Progenitor cell of endocrine pancreas (in vitro differentiated cells): ENCODE measurements around the gene MAP1S. TPM values are rescaled to one million over a fixed set of nuclear protein-coding genes. Genes with fewer than 3 reads are reported as not detected.

Source experiments
- DNase-seq: peaks from one replicate; pipeline ENCODE4 v3.0.0; 2021; ENCODE audit warnings: low spot score; ENCODE audit not compliant: unreplicated experiment
- H3K27ac Mint-ChIP-seq: 2 replicates; pipeline ENCODE4 v1.8.0; 2021; ENCODE audit warnings: mild to moderate bottlenecking, moderate library complexity, mixed read lengths
- H3K27me3 Mint-ChIP-seq: 2 replicates; pipeline ENCODE4 v1.8.0; 2021; ENCODE audit warnings: mixed read lengths
- H3K36me3 Mint-ChIP-seq: 2 replicates; pipeline ENCODE4 v1.8.0; 2022; ENCODE audit warnings: mixed read lengths; ENCODE audit not compliant: insufficient read depth
- H3K4me1 Mint-ChIP-seq: 2 replicates; pipeline ENCODE4 v1.8.0; 2021; ENCODE audit warnings: low read depth, mixed read lengths
- H3K4me3 Mint-ChIP-seq: 2 replicates; pipeline ENCODE4 v1.8.0; 2021; ENCODE audit warnings: low read depth, mild to moderate bottlenecking, moderate library complexity, mixed read lengths
- H3K9me3 Mint-ChIP-seq: 2 replicates; pipeline ENCODE4 v1.8.0; 2021; ENCODE audit warnings: low read depth, mixed read lengths
- total RNA-seq: library from RNA; stranded (reverse); gene quantifications from 2 replicates; pipeline ENCODE4 v1.2.1, GENCODE V29; 2021
- TF ChIP-seq, protein P1 (sequence below): fragments of 200-600 bp; sonication (generic); IDR thresholded peaks from one replicate; pipeline ENCODE4 v1.5.0; 2021; ENCODE audit warnings: antibody characterized with exemption, mild to moderate bottlenecking; ENCODE audit not compliant: unreplicated experiment

The MAP1S gene
- total RNA-seq, 1 donor from 2014 or later: 94.2 TPM

DNA sequence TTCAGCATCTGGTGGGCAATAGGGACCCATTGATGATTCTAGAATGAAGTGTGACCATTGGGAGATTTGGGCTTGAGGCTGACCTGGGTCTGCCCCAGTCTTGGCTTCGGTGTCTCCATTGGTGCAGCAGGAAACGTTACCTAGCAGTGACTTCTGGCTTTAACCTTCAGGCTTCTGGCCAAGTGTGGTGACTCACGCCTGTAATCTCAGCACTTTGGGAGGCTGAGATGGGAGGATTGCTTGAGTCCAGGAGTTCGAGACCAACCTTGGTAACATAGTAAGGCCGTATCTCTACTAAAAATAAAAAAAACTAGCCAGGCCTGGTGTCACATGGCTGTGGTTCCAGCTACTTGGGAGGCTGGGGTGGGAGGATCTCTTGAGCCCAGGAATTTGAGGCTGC, 39.2 kb downstream of the MAP1S start:
- Mint-ChIP-seq H3K27ac (no peak overlapping the region), H3K4me1 (no peaks in the 10 kb centered on the region), H3K4me3 (no peak overlapping the region), H3K9me3 (no peaks in the 10 kb centered on the region), H3K27me3 (no peaks in the 10 kb centered on the region), H3K36me3 (no peaks in the 10 kb centered on the region)
- no peak for DNase-seq
- TF ChIP-seq, protein P1, sequence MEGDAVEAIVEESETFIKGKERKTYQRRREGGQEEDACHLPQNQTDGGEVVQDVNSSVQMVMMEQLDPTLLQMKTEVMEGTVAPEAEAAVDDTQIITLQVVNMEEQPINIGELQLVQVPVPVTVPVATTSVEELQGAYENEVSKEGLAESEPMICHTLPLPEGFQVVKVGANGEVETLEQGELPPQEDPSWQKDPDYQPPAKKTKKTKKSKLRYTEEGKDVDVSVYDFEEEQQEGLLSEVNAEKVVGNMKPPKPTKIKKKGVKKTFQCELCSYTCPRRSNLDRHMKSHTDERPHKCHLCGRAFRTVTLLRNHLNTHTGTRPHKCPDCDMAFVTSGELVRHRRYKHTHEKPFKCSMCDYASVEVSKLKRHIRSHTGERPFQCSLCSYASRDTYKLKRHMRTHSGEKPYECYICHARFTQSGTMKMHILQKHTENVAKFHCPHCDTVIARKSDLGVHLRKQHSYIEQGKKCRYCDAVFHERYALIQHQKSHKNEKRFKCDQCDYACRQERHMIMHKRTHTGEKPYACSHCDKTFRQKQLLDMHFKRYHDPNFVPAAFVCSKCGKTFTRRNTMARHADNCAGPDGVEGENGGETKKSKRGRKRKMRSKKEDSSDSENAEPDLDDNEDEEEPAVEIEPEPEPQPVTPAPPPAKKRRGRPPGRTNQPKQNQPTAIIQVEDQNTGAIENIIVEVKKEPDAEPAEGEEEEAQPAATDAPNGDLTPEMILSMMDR: no peak

DNA sequence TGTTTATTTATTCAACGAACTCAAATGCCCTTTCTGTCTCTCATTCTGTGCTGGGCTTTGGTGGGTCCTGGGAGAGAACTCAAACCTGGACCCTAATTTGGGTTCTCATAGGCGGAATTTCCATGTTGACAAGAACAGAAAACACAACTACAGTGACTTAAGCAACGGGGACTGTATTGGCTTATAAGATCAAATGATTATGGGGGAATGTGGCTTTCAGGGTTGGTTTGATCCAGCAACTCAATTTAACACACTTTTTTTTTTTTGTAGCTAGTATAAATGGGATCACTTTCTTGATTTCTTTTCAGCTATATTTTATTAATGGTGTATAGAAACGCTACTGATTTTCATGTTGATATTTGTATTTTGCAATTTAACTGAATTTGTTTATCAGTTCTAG, 41.9 kb downstream of the MAP1S start:
- Mint-ChIP-seq H3K27ac (no peak overlapping the region), H3K4me3 (no peak overlapping the region), H3K4me1 (no peaks in the 10 kb centered on the region), H3K36me3 (no peaks in the 10 kb centered on the region), H3K9me3 (no peaks in the 10 kb centered on the region), H3K27me3 (no peaks in the 10 kb centered on the region)
- DNase-seq: no peak
- TF ChIP-seq, protein P1: no peak

DNA sequence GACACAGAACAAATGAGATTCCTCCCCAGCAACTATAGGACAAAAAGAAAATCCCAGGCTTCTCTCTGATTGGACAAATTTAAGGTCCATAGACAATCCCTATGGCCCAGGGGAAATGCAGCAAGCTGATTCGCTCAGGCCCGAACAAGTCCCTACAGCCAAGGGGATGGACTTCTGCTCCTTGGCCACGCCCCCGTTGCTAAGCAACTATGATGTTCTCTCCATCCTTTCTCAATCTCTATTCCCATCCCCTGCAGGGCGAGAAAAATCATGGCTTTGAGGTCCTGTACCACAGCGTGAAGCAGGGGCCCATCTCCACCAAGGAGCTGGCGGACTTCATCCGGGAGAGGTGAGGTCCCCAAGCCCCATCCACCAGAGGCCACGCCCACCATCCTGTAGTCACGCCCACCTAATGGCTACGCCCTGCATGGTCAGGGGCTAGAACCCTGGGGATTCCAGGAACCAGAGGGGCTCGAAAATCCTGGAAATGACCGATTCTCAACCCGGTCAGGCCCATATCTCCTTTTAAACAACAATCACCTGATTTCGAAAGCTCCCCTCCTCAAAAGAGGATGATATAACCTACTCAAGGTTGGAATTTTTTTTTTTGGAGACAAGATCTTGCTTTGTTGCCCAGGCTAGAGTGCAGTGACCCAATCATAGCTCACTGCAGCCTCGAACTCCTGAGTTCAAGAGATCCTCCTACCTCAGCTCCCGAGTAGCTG, 43.4 kb downstream of the MAP1S start:
- H3K27ac Mint-ChIP-seq: no peak overlapping the region
- no peaks in the 10 kb centered on the region for H3K36me3 Mint-ChIP-seq
- no peaks in the 10 kb centered on the region for H3K4me1 Mint-ChIP-seq
- H3K27me3 Mint-ChIP-seq: peaks cover 5% of the 10 kb centered on the region
- H3K4me3 Mint-ChIP-seq: no peak overlapping the region
- no peak for DNase-seq
- TF ChIP-seq, protein P1: no peak
- H3K9me3 Mint-ChIP-seq: no peaks in the 10 kb centered on the region

DNA sequence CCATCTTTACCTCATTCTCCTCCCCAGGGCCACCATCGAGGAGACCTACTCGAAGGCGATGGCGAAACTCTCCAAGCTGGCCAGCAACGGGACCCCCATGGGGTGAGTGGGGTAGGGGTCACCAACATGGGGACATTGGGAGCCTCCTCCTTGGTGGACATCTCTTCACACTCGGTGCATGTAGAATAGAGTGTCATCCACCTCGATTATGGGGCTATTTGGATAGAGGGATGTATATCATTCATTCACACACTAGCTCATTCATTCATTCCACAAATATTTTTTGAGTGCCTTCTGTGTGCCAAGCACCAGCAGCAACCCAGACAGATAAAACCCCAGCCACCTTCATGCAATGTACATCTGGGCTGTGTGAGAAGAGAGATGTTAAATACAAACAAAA, 45.1 kb downstream of the MAP1S start:
- TF ChIP-seq, protein P1: no peak
- no peaks in the 10 kb centered on the region for H3K9me3 Mint-ChIP-seq
- no peak overlapping the region for H3K4me3 Mint-ChIP-seq
- no peak overlapping the region for H3K27ac Mint-ChIP-seq
- no peak for DNase-seq
- peaks cover 5% of the 10 kb centered on the region for H3K27me3 Mint-ChIP-seq
- H3K36me3 Mint-ChIP-seq: no peaks in the 10 kb centered on the region
- H3K4me1 Mint-ChIP-seq: no peaks in the 10 kb centered on the region

DNA sequence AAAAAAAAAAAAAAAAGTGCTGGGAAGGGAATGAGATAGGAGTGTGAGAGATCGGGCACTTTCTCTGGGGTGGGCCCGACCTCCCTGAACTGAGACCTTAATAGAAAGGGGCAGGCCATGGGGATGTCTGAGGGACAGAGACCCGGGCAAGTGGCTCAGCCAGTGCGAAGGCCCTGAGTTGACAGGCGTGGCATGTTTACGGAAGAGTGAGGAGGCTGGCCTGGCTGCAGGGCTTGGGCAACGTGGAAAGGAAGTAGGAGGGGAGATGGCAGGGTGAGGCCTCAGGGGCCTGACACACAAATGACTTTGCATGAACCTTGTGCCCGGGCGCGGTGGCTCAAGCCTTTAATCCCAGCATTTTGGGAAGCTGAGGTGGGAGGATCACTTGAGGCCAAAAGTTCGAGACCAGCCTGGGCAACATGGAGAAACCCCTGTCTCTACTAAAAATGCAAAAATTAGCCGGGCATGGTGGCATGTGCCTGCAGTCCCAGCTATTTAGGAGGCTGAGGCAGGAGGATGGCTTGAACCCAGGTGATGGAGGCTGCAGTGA, 45.9 kb downstream of the MAP1S start:
- no peaks in the 10 kb centered on the region for H3K9me3 Mint-ChIP-seq
- H3K27me3 Mint-ChIP-seq: peaks cover 5% of the 10 kb centered on the region
- TF ChIP-seq, protein P1: no peak
- H3K36me3 Mint-ChIP-seq: no peaks in the 10 kb centered on the region
- no peak overlapping the region for H3K4me3 Mint-ChIP-seq
- DNase-seq: no peak
- H3K27ac Mint-ChIP-seq: no peak overlapping the region
- H3K4me1 Mint-ChIP-seq: no peaks in the 10 kb centered on the region
